ENCODE measurements around the gene HCK. TPM values are rescaled to one million over a fixed set of nuclear protein-coding genes. Genes with fewer than 3 reads are reported as not detected.

HCK gene
- total RNA-seq, 1 experiment from 2014 or later: 0.17 TPM

GRCh38 chr20:32087070-32087469, 35.0 kb downstream of the HCK start:
- intact Hi-C loops (cut with micrococcal nuclease): no loop called here

More at GRCh38 chr20:32087070-32087469, 35.0 kb downstream of the HCK start:
- peaks cover 9% of the 10 kb centered on the region; the same call in 1 of the 2 replicates for H3K27me3 ChIP-seq (ENCODE audit: insufficient read depth, low read length)
- TF ChIP-seq RAD21 (IDR thresholded peaks at IDR 0.05; ENCODE audit: low read depth) (no peak), SRF (IDR thresholded peaks at IDR 0.05; ENCODE audit: low read depth) (no peak), ZBTB33 (IDR thresholded peaks at IDR 0.05; ENCODE audit: extremely low read depth, insufficient replicate concordance, low read length) (no peak), YY1 (IDR thresholded peaks at IDR 0.05; ENCODE audit: extremely low read depth, insufficient replicate concordance, low read depth, low read length) (no peak), ZFX (IDR thresholded peaks at IDR 0.05) (no peak), SIN3A (IDR thresholded peaks at IDR 0.05; ENCODE audit: low read depth) (no peak), EGR1 (IDR thresholded peaks at IDR 0.05; ENCODE audit: low read depth) (no peak), ELF1 (IDR thresholded peaks at IDR 0.05; ENCODE audit: borderline replicate concordance, low read depth) (no peak), EZH2phosphoT487 (IDR thresholded peaks at IDR 0.05; ENCODE audit: borderline replicate concordance) (no peak), EZH2 (IDR thresholded peaks at IDR 0.05) (no peak), JUND (IDR thresholded peaks at IDR 0.05) (no peak), POLR2AphosphoS5 (IDR thresholded peaks at IDR 0.05; ENCODE audit: low read depth, low read length) (no peak), FOSL1 (IDR thresholded peaks at IDR 0.05; ENCODE audit: low read depth) (no peak), REST (IDR thresholded peaks at IDR 0.05; ENCODE audit: low read depth) (no peak), POLR2A (IDR thresholded peaks at IDR 0.05; ENCODE audit: borderline replicate concordance, extremely low read depth, insufficient read depth, insufficient read length) (no peak), CEBPB (IDR thresholded peaks at IDR 0.05; ENCODE audit: low read depth) (no peak), CTCF (IDR thresholded peaks at IDR 0.05 in 2 of 3, conservative IDR thresholded peaks at IDR 0.05 in 1 of 3; ENCODE audit: borderline replicate concordance in 1 of 3, insufficient read depth in 1 of 3, low read depth in 2 of 3, low read length in 2 of 3) (no peak), ZNF274 (IDR thresholded peaks at IDR 0.05; ENCODE audit: low read depth, low read length) (no peak), ATF3 (IDR thresholded peaks at IDR 0.05) (no peak)
- no peak for DNase-seq (ENCODE audit: low read depth, low spot score)
- no peaks in the 10 kb centered on the region for H3K9me2 ChIP-seq (ENCODE audit: insufficient read depth)
- no peak overlapping the region for H3K4me2 ChIP-seq (ENCODE audit: low read length)
- H3K9ac ChIP-seq (ENCODE audit: low read length): no peak overlapping the region
- H3K79me2 ChIP-seq (ENCODE audit: insufficient read depth, low read length): no peaks in the 10 kb centered on the region
- RAD21 ChIA-PET (ENCODE audit: low non-redundant PET in 1 of 2, low total read pairs in 2 of 2, uncharacterized antibody in 2 of 2, unreplicated experiment in 2 of 2): no interaction called here
- no peaks in the 10 kb centered on the region; a peak in 1 of 4 replicates for H3K4me1 ChIP-seq (ENCODE audit: control insufficient read depth in 1 of 2, insufficient read depth in 2 of 2, low read length in 2 of 2)
- no peak for ATAC-seq
- no TSS peak for BruUV-seq (replicated peaks)
- no peak overlapping the region for H3K4me3 ChIP-seq (replicated peaks in 1 of 2; ENCODE audit: low read depth in 1 of 2, low read length in 2 of 2)
- CTCF ChIA-PET: interaction anchor here (1.1 kb wide), 1 partner anchor 57 kb away, joined by 3 read pairs; no protein-coding TSS in a partner anchor
- POLR2A ChIA-PET: no interaction called here
- H3K9me3 ChIP-seq (ENCODE audit: control insufficient read depth in 1 of 2, insufficient read depth in 1 of 2, low read depth in 1 of 2, low read length in 2 of 2): no peaks in the 10 kb centered on the region
- H3K27ac ChIP-seq (ENCODE audit: low read depth, low read length): no peak overlapping the region
- H4K20me1 ChIP-seq (ENCODE audit: insufficient read depth): no peaks in the 10 kb centered on the region
- H2AFZ ChIP-seq (ENCODE audit: low read depth, low read length, poor library complexity, severe bottlenecking): no peak overlapping the region
- no peaks in the 10 kb centered on the region for H3K36me3 ChIP-seq (ENCODE audit: control insufficient read depth in 1 of 2, insufficient read depth in 2 of 2, low read length in 2 of 2)
